HG03066 (cell line): ENCODE data around the gene CCSER2.
"Not testable (repeated sequence)": the region's sequence is repeated elsewhere in the genome, so short reads cannot be mapped to it uniquely, and the experiment has no call there.

Experiments used
- ATAC-seq: cut with Tn5 transposase; IDR thresholded peaks from one replicate; pipeline ENCODE4 v1.9.1; 2021; ENCODE audit warnings: low read depth; ENCODE audit not compliant: unreplicated experiment

CCSER2 gene

GRCh38 chr10:84312816-84313215 is 15.6 kb upstream of the CCSER2 start:
- no peak for ATAC-seq

GRCh38 chr10:84314275-84314674 is 14.1 kb upstream of the CCSER2 start:
- ATAC-seq = no peak

GRCh38 chr10:84317174-84317573 is 11.2 kb upstream of the CCSER2 start:
- ATAC-seq = no peak

- no peak for ATAC-seq
Observed at GRCh38 chr10:84321902-84322301, 6.5 kb upstream of the CCSER2 start.

- ATAC-seq = not testable (repeated sequence)
Observed at GRCh38 chr10:84323566-84323965, 4.8 kb upstream of the CCSER2 start.

- ATAC-seq = not testable (repeated sequence)
Observed at GRCh38 chr10:84326995-84327394, 1.4 kb upstream of the CCSER2 start.

- no peak for ATAC-seq
Observed at GRCh38 chr10:84329196-84329611, 815 bp downstream of the CCSER2 start.

- peak; percentile 63 for ATAC-seq
Observed at GRCh38 chr10:84329986-84330651, 1.7 kb downstream of the CCSER2 start.

- no peak for ATAC-seq
Observed at GRCh38 chr10:84331091-84331490, 2.7 kb downstream of the CCSER2 start.

GRCh38 chr10:84333864-84334451 is 5.6 kb downstream of the CCSER2 start:
- ATAC-seq = peak; percentile 28

GRCh38 chr10:84334811-84335210 is 6.4 kb downstream of the CCSER2 start:
- no peak for ATAC-seq

GRCh38 chr10:84335516-84335915 is 7.1 kb downstream of the CCSER2 start:
- ATAC-seq = no peak

- ATAC-seq = no peak
Observed at GRCh38 chr10:84336406-84337090, 8.2 kb downstream of the CCSER2 start.

- ATAC-seq = no peak
Observed at GRCh38 chr10:84337199-84337598, 8.8 kb downstream of the CCSER2 start.

GRCh38 chr10:84339025-84339424 is 10.6 kb downstream of the CCSER2 start:
- no peak for ATAC-seq

GRCh38 chr10:84340187-84340586 is 11.8 kb downstream of the CCSER2 start:
- ATAC-seq = no peak

GRCh38 chr10:84340632-84341537 is 12.5 kb downstream of the CCSER2 start:
- no peak for ATAC-seq

GRCh38 chr10:84341538-84341856 is 13.1 kb downstream of the CCSER2 start:
- ATAC-seq = no peak

- no peak for ATAC-seq
Observed at GRCh38 chr10:84341983-84342382, 13.6 kb downstream of the CCSER2 start.

GRCh38 chr10:84342584-84342983 is 14.2 kb downstream of the CCSER2 start:
- ATAC-seq = no peak

- ATAC-seq = no peak
Observed at GRCh38 chr10:84343831-84344230, 15.4 kb downstream of the CCSER2 start.
